HEK293T (cell line): ENCODE measurements around the gene ZXDC.

ENCODE experiments used
- ARNT ChIP-seq: fragments of 450-650 bp; IDR thresholded peaks from 2 replicates; pipeline ENCODE4 v1.6.1; 2017; ENCODE audit warnings: mild to moderate bottlenecking
- FOXA1 ChIP-seq: fragments of 450-650 bp; IDR thresholded peaks from 2 replicates; pipeline ENCODE4 v1.6.1; 2016; ENCODE audit warnings: mild to moderate bottlenecking
- FOXK2 ChIP-seq: fragments of 450-650 bp; IDR thresholded peaks from 2 replicates; pipeline ENCODE4 v1.6.1; 2016; ENCODE audit warnings: mild to moderate bottlenecking
- FOXM1 ChIP-seq: fragments of 450-650 bp; IDR thresholded peaks from 2 replicates; pipeline ENCODE4 v1.6.1; 2017; ENCODE audit warnings: mild to moderate bottlenecking, borderline replicate concordance
- SP1 ChIP-seq: fragments of 450-650 bp; IDR thresholded peaks from 2 replicates; pipeline ENCODE4 v1.6.1; 2017
- TARDBP ChIP-seq: fragments of 450-650 bp; IDR thresholded peaks from 2 replicates; pipeline ENCODE4 v1.6.1; 2016

GRCh38 chr3:126497956-126498355 lies 22.3 kb upstream of the ZXDC start:
- no peak for TF ChIP-seq TARDBP
- no peak for TF ChIP-seq FOXM1
- no peak for TF ChIP-seq FOXA1
- no peak for TF ChIP-seq FOXK2
- TF ChIP-seq ARNT, result no peak
- TF ChIP-seq SP1, result no peak
